ENCODE measurements around the gene DDRGK1. TPM values are rescaled to one million over a fixed set of nuclear protein-coding genes. Genes with fewer than 3 reads are reported as not detected.

DDRGK1 gene
- total RNA-seq, 1 donor from 2014 or later = 62.7 TPM

DNA sequence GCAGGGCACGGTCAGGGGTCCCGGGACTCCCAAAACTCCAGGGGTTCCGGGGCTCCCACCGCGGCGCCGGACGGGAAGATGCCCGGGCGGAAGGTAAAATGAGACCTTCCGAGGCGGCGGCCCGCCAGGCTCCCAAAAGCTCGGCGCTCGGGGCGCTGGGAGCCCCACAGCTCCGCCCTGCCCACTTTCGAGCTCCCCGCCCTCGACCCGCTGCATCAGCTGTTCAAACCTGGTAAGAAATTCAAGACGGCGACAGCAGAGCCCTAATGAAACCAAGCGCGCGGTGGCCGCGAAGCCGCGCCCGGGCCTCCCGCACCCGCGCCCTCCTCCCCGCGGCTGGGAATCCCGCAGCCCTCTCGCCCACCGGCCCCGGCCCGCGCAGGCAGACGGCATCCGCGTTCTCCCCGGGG, 34.1 kb upstream of the DDRGK1 start:
- Mint-ChIP-seq H3K27me3 (ENCODE audit: low read depth) (peaks cover 80% of the 10 kb centered on the region), H3K36me3 (no peaks in the 10 kb centered on the region), H3K4me3 (peak overlapping the region; percentile 69), H3K4me1 (peaks cover 8% of the 10 kb centered on the region), H3K27ac (no peak overlapping the region), H3K9me3 (no peaks in the 10 kb centered on the region)
- peak in 1 of 2 experiments; percentile 48 for DNase-seq (ENCODE audit: low spot score in 2 of 2, unreplicated experiment in 2 of 2)
- TF ChIP-seq, protein P1, sequence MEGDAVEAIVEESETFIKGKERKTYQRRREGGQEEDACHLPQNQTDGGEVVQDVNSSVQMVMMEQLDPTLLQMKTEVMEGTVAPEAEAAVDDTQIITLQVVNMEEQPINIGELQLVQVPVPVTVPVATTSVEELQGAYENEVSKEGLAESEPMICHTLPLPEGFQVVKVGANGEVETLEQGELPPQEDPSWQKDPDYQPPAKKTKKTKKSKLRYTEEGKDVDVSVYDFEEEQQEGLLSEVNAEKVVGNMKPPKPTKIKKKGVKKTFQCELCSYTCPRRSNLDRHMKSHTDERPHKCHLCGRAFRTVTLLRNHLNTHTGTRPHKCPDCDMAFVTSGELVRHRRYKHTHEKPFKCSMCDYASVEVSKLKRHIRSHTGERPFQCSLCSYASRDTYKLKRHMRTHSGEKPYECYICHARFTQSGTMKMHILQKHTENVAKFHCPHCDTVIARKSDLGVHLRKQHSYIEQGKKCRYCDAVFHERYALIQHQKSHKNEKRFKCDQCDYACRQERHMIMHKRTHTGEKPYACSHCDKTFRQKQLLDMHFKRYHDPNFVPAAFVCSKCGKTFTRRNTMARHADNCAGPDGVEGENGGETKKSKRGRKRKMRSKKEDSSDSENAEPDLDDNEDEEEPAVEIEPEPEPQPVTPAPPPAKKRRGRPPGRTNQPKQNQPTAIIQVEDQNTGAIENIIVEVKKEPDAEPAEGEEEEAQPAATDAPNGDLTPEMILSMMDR (IDR thresholded peaks at IDR 0.05; ENCODE audit: unreplicated experiment) = no peak

DNA sequence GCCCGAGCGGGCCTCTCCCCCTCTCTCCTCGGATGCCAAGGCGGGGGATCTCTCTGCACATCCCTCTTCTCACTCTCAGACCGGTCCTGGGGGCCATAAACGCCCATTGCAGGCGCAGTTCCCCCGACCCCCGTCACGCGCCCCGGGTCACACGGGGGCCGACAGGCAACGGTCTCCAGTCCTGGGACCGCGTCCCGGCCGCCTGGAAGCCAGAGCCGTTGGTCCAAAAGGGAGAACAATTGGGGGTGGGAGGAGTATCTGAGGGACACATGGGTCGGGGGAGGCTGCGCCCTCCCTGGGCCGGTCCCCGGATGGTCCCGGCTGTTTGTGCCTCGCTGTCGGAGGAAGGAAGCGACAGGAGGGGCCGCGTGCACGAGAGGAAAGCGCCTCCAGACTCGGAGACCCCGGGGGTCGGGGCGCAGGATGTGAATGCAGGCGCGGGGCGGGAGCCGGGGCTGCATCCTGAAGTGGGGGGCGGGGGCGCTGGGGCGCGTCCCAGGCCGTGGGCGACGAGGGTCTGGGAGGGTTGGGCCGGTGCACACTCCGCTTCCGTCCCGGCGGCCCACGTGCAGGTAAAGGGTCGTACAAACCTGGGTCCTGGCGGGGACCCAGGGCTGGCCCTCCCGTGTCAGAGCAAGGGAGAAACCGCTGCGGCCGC, 33.6 kb upstream of the DDRGK1 start:
- DNase-seq (ENCODE audit: low spot score in 2 of 2, unreplicated experiment in 2 of 2) = no peak
- TF ChIP-seq, protein P1 (IDR thresholded peaks at IDR 0.05; ENCODE audit: unreplicated experiment) = no peak
- H3K27me3 Mint-ChIP-seq (ENCODE audit: low read depth) = peaks cover 78% of the 10 kb centered on the region
- peak overlapping the region; percentile 69 for H3K4me3 Mint-ChIP-seq
- H3K36me3 Mint-ChIP-seq = no peaks in the 10 kb centered on the region
- peaks cover 8% of the 10 kb centered on the region for H3K4me1 Mint-ChIP-seq
- no peak overlapping the region for H3K27ac Mint-ChIP-seq
- no peaks in the 10 kb centered on the region for H3K9me3 Mint-ChIP-seq

DNA sequence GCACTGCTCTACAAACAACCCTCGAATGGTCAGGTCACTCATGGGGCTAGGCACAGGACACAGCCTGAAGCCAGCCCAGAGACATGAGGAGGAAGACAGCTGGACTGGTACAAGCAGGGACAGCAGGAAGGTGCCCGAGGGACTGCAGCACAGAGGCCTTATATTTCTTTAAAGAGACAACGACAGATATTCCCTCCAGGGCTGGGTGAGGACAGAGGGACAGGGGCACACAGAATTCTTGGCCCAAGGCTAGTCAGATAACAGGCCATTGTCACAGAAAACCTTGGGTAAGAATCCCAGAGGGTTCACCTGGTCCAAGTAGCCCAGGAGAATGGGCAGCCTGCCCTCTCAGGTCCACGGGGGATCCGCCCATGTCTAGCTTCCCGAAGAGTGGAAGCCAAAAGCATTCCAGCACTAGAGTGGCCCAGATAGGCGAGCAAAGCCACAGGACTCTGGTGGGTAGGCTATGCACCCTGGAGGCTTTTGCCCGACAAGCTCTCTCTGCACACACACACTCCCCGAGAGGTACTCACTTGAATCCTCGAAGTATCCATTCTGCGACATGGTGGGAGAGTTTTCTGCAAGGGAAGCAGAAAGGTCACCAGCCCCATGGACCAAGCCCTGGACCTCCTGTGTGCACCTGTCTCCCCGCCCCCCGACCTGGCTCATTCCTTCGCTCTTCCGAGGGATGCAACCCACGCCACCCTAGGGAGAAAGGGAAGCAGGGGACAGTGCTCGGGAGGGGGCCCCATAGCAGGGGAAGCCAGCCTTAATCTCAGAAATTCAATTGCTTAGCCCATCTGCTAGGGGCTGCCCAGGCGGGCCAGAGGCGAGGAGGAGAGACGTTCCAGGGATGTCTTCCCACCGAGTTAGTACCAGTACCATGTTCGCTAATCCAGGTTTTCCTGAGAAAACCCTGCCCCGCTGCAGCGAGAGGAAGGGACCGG, 32.8 kb upstream of the DDRGK1 start:
- H3K4me1 Mint-ChIP-seq = peaks cover 8% of the 10 kb centered on the region

DNA sequence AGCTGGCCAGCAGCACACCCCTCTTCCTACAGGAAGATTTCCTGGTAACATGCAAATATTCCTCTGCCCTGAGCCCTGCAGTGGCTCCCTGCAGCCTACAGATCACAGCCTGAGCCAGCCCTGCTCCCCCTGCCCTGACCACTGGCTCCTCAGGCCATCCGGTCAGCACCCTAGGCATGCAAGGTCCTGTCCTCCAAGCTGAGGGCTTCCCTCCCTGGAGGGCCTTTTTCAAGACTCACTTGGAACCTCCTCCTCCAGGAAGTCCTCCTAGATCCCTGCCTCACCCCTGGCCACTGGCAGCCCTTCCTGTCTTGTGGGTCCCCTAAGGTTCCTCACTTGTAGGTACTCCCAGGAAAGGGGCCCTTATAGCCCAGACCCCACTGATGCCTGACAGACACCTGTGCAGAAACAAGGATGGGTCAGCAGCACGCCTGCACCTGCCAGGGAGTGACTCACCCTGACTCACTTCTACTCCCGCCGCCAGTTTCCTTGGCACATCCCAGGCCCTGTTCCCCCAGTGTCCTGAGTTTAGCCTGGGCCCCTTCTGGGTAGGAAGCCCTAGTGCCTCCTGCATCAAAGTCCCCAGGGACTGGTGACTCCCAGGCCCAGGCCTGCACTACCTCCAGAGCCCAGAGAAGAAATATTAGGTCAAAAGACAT, 31.3 kb upstream of the DDRGK1 start:
- Mint-ChIP-seq H3K4me3 (no peak overlapping the region), H3K9me3 (no peaks in the 10 kb centered on the region), H3K27ac (no peak overlapping the region), H3K27me3 (ENCODE audit: low read depth) (peaks cover 59% of the 10 kb centered on the region), H3K4me1 (peaks cover 8% of the 10 kb centered on the region), H3K36me3 (no peaks in the 10 kb centered on the region)
- no peak for DNase-seq (ENCODE audit: low spot score in 2 of 2, unreplicated experiment in 2 of 2)
- TF ChIP-seq, protein P1 (IDR thresholded peaks at IDR 0.05; ENCODE audit: unreplicated experiment) = no peak

More for the DNA sequence above, 32.8 kb upstream of the DDRGK1 start:
- peak overlapping the region; percentile 55 for H3K4me3 Mint-ChIP-seq
- H3K9me3 Mint-ChIP-seq = no peaks in the 10 kb centered on the region
- H3K27ac Mint-ChIP-seq = no peak overlapping the region
- peaks cover 74% of the 10 kb centered on the region for H3K27me3 Mint-ChIP-seq (ENCODE audit: low read depth)
- no peak for DNase-seq (ENCODE audit: low spot score in 2 of 2, unreplicated experiment in 2 of 2)
- no peaks in the 10 kb centered on the region for H3K36me3 Mint-ChIP-seq
- TF ChIP-seq, protein P1 (IDR thresholded peaks at IDR 0.05; ENCODE audit: unreplicated experiment) = no peak

DNA sequence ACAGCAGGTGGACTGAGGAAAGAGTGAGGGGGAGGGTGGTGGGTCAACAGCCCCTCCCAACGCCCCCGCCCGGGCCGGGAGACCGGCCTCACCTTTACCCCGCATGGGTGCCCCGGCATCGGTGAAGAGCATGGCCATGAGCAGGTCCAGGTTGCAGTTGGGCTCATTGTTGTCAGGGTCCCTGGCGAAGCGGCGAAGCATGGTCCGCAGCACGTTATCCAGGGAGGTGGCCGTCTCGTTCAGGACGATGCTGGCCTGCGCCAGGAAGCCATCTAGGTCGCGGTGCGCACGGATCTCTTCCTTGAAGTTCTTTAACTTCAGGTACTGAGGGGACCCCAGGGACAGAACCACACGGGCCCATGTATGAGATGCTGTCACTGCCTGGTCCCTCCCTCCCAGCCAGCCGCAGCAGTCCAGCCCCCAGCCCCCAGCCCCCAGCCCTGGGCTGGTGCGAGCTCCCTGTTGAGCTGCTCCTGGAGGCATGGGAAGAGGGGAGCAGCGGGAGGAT, 29.6 kb upstream of the DDRGK1 start:
- Mint-ChIP-seq H3K9me3 (no peaks in the 10 kb centered on the region), H3K36me3 (no peaks in the 10 kb centered on the region), H3K27ac (no peak overlapping the region), H3K4me1 (peaks cover 1% of the 10 kb centered on the region), H3K4me3 (no peak overlapping the region), H3K27me3 (ENCODE audit: low read depth) (peaks cover 44% of the 10 kb centered on the region)
- DNase-seq (ENCODE audit: low spot score in 2 of 2, unreplicated experiment in 2 of 2) = no peak
- TF ChIP-seq, protein P1 (IDR thresholded peaks at IDR 0.05; ENCODE audit: unreplicated experiment) = no peak
